NCI-H526 (cell line): ENCODE data around the gene TSNAXIP1.
"Not testable (repeated sequence)": the region's sequence is repeated elsewhere in the genome, so short reads cannot be mapped to it uniquely, and the experiment has no call there.

Experiments
- DNase-seq, 2 experiments: peaks; one replicate each; lab custom pipeline; 2025; lab: John Stamatoyannopoulos, UW

Gene TSNAXIP1

DNA sequence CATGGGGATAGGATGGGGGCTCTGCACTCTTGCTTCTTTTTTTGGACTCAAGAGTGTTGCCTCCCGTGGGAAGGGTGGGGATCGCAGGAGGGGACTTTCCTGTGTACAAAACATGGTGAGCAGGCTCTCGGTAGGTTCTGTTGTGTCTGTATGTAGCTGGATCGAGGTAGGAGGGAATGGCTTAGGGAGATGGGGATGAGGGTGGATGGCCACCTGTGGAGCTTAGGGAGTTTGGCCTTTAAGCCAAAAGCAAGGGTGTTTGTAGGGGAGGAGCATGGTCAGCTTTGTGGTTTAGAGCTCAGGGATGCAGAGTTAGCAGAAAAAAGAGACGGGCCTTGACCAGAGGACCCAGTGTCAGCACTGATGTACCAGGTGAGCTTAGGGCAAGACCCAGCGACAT, 55.2 kb downstream of the TSNAXIP1 start:
- no peak for DNase-seq

GRCh38 chr16:67862623-67863583, 56.2 kb downstream of the TSNAXIP1 start:
- no peak for DNase-seq

DNA sequence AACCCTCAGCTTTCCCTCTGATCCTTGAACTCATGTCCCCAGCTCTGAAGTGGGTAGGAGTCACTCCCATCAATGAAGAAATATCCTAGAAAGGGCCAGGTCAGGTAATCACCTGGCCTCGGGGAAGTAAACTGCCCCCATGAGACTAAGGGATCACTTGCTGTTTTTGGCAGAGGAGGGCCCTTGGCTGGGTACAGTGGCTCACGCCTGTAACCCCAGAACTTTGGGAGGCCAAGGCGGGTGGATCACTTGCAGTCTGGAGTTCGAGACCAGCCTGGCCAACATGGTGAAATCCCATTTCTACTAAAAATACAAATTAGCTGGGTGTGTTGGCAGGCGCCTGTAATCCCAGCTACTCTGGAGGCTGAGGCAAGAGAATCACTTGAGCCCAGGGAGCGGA, 57.4 kb downstream of the TSNAXIP1 start:
- not testable (repeated sequence) for DNase-seq

DNA sequence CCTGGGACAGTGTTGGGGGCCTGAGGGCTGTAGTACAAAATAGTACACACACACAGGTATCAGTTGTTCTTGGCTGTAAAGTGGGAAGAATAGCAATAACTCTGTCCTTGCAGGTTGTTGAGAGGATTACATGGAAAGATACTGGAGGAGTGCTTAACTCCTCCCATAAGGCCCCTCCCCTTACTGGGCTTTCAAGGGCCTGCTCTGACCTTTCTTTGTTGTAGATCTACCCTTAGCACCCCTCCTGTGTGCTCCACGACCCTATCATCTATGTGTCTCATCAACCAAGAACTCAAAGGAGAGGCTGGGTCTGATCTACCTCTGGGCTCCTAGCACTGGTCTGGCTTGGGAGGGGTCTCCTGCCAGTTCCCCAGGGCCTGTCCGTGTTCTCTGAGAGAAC, 57.9 kb downstream of the TSNAXIP1 start:
- no peak for DNase-seq

DNA sequence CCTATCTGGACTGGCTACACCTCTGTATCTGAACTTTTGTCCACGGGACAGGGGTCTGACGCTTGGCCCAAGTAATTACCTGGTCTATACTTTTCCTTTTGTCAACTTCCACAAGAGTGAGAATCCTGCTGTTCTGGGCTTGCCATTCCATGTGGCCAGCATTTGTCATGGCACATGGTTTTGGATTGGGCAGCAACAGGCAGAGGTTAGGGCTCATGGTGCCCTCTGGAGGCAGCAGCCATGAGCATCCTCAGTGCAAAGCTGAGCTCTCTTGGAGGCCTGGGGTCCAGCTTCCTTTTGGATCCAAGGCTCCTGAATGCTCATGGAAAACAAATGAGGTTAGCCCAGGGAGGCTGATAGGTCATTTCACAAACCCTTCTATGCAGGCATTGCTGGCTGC, 58.6 kb downstream of the TSNAXIP1 start:
- peak in 1 of 2 experiments; percentile 22 for DNase-seq

- DNase-seq: no peak
Observed at GRCh38 chr16:67868290-67868689, 61.6 kb downstream of the TSNAXIP1 start.

DNA sequence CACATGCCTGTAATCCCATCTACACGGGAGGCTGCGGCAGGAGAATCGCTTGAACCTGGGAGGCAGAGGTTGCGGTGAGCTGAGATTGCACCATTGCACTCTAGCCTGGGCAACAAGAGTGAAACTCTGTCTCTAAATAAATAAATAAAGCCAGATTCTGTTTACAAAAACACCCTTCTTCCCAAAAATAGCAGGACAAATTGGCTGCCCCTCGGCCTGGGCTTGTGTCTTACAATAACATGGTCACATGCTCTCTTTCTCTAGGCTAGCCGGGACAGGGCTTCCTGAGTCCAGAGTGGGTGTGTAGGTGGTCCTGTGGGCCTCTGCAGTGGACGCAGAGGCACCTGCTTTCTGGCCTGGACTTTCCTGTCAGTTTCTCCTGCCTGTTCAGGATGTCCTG, 63.0 kb downstream of the TSNAXIP1 start:
- DNase-seq: no peak

- no peak for DNase-seq
Observed at GRCh38 chr16:67871256-67871655, 64.6 kb downstream of the TSNAXIP1 start.

DNA sequence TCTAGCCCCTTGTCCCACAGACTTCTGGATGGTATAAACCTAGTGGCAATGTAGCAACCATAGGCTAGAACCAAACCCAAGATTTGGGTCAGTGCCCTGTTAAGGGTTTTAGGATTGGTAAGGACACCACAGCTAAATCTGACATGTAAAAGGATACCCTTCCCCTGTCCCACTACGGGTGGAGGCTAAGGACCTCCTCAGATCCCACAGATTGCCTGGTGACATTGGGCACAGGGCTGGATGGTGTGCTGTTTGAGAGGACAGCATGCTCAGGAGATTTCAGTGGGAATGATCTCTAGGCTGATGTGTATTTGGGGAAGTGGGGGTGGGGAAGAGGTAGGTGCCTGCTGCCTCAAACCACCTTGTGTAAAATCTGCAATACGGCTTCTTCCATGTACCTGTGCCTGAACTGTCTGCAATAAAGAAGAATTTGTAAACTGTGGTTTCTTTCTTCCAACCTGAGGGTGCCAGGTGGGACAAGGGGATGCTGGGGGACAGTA, 65.5 kb downstream of the TSNAXIP1 start:
- DNase-seq: no peak

- peak in 1 of 2 experiments; percentile 54 for DNase-seq
Observed at GRCh38 chr16:67872631-67873434, 66.1 kb downstream of the TSNAXIP1 start, which contains the start of gene EDC4. EDC4 (plus strand) TSS chr16:67873052; CDS start chr16:67873262, 210 bp downstream.

GRCh38 chr16:67873435-67874370, 67.0 kb downstream of the TSNAXIP1 start:
- no peak for DNase-seq

DNA sequence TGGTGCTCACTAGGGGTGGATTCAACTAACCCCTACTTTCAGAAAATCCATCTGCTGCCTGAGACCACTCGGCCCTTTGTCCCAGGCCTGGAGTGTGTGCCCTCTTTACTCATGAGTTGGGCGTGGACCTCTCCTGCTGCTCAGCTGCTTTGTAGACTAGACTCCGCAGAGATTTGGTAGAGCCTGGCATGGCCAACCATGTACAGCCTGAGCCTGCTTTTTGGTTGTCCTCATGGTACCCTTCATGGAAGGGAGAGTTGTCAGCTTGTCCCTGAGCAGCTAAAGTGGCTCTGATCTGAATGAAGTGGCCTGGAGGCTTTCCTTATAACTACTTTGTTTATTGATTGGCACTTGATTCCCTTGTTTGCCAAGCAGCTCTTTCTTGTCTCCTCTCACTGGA, 67.7 kb downstream of the TSNAXIP1 start:
- DNase-seq: no peak

DNA sequence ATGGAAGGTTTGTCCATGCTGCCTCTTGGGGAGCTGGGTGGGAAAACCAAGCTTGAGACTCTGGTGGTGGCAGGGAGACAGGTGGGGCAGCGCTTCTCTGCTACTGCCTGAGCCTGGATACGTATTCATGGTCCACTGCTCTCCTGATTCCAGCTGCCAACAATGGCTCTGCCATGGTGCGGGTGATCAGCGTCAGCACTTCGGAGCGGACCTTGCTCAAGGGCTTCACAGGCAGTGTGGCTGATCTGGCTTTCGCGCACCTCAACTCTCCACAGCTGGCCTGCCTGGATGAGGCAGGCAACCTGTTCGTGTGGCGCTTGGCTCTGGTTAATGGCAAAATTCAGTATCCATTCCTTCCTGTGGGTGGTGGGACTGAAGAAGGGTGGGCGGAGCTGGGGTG, 70.4 kb downstream of the TSNAXIP1 start:
- no peak for DNase-seq
